Stimulated activated CD4-positive, alpha-beta T cell treated with anti-CD3 and anti-CD28 coated beads, Interleukin-4, amount 100 ng/mL, for 1 hour (primary cell): Measurements from ENCODE around the gene ATP2B1.
"Not testable (repeated sequence)": the region's sequence is repeated elsewhere in the genome, so short reads cannot be mapped to it uniquely, and the experiment has no call there.

Experiments used
- DNase-seq: peaks from one replicate; pipeline ENCODE4 v3.0.0-alpha.2; 2020

ATP2B1 gene

GRCh38 chr12:89710873-89711750, 2.5 kb upstream of the ATP2B1 start:
- no peak for DNase-seq

- DNase-seq: peak; percentile 42
Observed at GRCh38 chr12:89709995-89710872, 1.6 kb upstream of the ATP2B1 start.

GRCh38 chr12:89709157-89709994, 738 bp upstream of the ATP2B1 start:
- DNase-seq: peak; percentile 98

- peak; percentile 52 for DNase-seq
Observed at GRCh38 chr12:89707703-89708564, 704 bp downstream of the ATP2B1 start.

- DNase-seq: no peak
Observed at GRCh38 chr12:89706986-89707702, 1.5 kb downstream of the ATP2B1 start.

GRCh38 chr12:89706551-89706950, 2.1 kb downstream of the ATP2B1 start:
- DNase-seq: no peak

GRCh38 chr12:89704457-89704856, 4.2 kb downstream of the ATP2B1 start:
- DNase-seq: no peak

GRCh38 chr12:89703768-89704167, 4.9 kb downstream of the ATP2B1 start:
- DNase-seq: no peak

GRCh38 chr12:89702503-89702902, 6.1 kb downstream of the ATP2B1 start:
- DNase-seq: no peak

- no peak for DNase-seq
Observed at GRCh38 chr12:89701606-89702206, 6.9 kb downstream of the ATP2B1 start.

GRCh38 chr12:89700191-89700810, 8.3 kb downstream of the ATP2B1 start:
- no peak for DNase-seq

GRCh38 chr12:89698607-89699006, 10.0 kb downstream of the ATP2B1 start:
- no peak for DNase-seq

- not testable (repeated sequence) for DNase-seq
Observed at GRCh38 chr12:89697728-89698127, 10.9 kb downstream of the ATP2B1 start.

GRCh38 chr12:89697296-89697695, 11.3 kb downstream of the ATP2B1 start:
- DNase-seq: no peak

- no peak for DNase-seq
Observed at GRCh38 chr12:89695830-89696229, 12.8 kb downstream of the ATP2B1 start.

GRCh38 chr12:89695100-89695499, 13.5 kb downstream of the ATP2B1 start:
- no peak for DNase-seq

GRCh38 chr12:89694542-89694941, 14.1 kb downstream of the ATP2B1 start:
- no peak for DNase-seq

GRCh38 chr12:89693639-89694202, 14.9 kb downstream of the ATP2B1 start:
- DNase-seq: no peak

GRCh38 chr12:89692439-89692838, 16.2 kb downstream of the ATP2B1 start:
- no peak for DNase-seq

GRCh38 chr12:89691659-89692058, 17.0 kb downstream of the ATP2B1 start:
- no peak for DNase-seq
